Measurements from ENCODE around the gene FOXP1.

DNA sequence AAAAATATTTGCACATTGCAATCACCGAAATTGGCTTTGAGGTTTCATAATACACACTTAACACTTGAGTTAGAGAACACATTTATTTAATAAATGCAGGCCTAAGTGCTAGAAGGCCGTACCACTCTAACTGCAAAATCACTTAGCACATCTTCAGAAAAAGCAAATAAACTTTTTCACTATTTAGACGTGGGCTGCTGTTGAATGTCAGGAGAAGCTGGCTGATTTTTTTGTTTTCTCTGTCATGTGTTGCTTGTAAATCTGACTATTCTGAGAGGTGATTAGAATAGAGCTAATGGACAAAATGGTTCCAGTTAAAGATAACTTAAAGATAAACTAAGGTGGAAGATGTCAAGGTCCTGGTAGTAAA, 265.1 kb downstream of the FOXP1 start:
- TF ChIP-seq, protein P1, sequence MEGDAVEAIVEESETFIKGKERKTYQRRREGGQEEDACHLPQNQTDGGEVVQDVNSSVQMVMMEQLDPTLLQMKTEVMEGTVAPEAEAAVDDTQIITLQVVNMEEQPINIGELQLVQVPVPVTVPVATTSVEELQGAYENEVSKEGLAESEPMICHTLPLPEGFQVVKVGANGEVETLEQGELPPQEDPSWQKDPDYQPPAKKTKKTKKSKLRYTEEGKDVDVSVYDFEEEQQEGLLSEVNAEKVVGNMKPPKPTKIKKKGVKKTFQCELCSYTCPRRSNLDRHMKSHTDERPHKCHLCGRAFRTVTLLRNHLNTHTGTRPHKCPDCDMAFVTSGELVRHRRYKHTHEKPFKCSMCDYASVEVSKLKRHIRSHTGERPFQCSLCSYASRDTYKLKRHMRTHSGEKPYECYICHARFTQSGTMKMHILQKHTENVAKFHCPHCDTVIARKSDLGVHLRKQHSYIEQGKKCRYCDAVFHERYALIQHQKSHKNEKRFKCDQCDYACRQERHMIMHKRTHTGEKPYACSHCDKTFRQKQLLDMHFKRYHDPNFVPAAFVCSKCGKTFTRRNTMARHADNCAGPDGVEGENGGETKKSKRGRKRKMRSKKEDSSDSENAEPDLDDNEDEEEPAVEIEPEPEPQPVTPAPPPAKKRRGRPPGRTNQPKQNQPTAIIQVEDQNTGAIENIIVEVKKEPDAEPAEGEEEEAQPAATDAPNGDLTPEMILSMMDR (IDR thresholded peaks at IDR 0.05), result no peak
- TF ChIP-seq POLR2A (IDR thresholded peaks at IDR 0.05), result no peak
- no peak for TF ChIP-seq POLR2AphosphoS5 (IDR thresholded peaks at IDR 0.05)
